Uterus (tissue), 4 donors: ENCODE measurements around the gene NT5C3A. TPM values are rescaled to one million over a fixed set of nuclear protein-coding genes. Genes with fewer than 3 reads are reported as not detected.

Source experiments
- DNase-seq, 2 donors: peaks; one replicate each; pipeline ENCODE4 v3.0.0-alpha.2; 2019 to 2020
- H3K27ac ChIP-seq, 2 donors: fragments of 200-600 bp; sonication (generic); 1 replicate in 1 of 2; 2 replicates in 1 of 2; pipeline ENCODE4 v1.5.1; 2016 to 2018
- H3K27me3 ChIP-seq, 2 donors: fragments of 200-600 bp; sonication (generic); one replicate each; pipeline ENCODE4 v1.5.1; 2018 to 2019; ENCODE audit warnings: control low read depth in 1 of 2
- H3K36me3 ChIP-seq, 2 donors: fragments of 200-600 bp; sonication (generic); one replicate each; pipeline ENCODE4 v1.5.1; 2019; ENCODE audit warnings: control low read depth in 1 of 2
- H3K4me1 ChIP-seq, 2 donors: fragments of 200-600 bp; sonication (generic); one replicate each; pipeline ENCODE4 v1.5.1; 2018 to 2019; ENCODE audit warnings: control low read depth in 1 of 2
- H3K4me3 ChIP-seq, 2 donors: fragments of 200-600 bp; sonication (generic); 1 replicate in 1 of 2; 2 replicates in 1 of 2; pipeline ENCODE4 v1.5.1; 2018 to 2019; ENCODE audit warnings: mild to moderate bottlenecking in 1 of 2
- H3K9me3 ChIP-seq, 2 donors: fragments of 200-600 bp; sonication (generic); one replicate each; pipeline ENCODE4 v1.5.1; 2019; ENCODE audit warnings: control low read depth in 1 of 2
- CTCF ChIP-seq, 4 experiments: fragments of 200-600 bp in 2 of 4; fragments of 450-650 bp in 2 of 4; sonication (generic) in 2 of 4; IDR thresholded peaks; one replicate each; pipeline ENCODE4 v1.5.1; 2016 to 2019; ENCODE audit warnings: antibody characterized with exemption in 4 of 4, mild to moderate bottlenecking in 2 of 4, moderate library complexity in 1 of 4
- POLR2A ChIP-seq, 2 donors: fragments of 450-650 bp; IDR thresholded peaks; one replicate each; pipeline ENCODE4 v1.6.1; 2016; ENCODE audit warnings: antibody characterized with exemption in 2 of 2, mild to moderate bottlenecking in 1 of 2, moderate library complexity in 1 of 2
- intact Hi-C: fragments of 100-400 bp; cut with DNase I; formaldehyde crosslinking; loops from one replicate; pipeline ENCODE4 v1.15.1; 2023; ENCODE audit warnings: low total_unique reads
- total RNA-seq, 4 donors: library from RNA; depleted of rRNA in 3 of 4; stranded (reverse); fragments of >200 nt in 3 of 4; gene quantifications; one replicate each; pipeline versions ENCODE4 v1.1.0 to v1.2.4, GENCODE V29; 2014 to 2023
- donor health status: DM: yes; HTN: yes; CAD: no.

Gene NT5C3A
- total RNA-seq, 4 donors from 2014 or later: 21.3 to 50.2 (median 42.1) TPM

DNA sequence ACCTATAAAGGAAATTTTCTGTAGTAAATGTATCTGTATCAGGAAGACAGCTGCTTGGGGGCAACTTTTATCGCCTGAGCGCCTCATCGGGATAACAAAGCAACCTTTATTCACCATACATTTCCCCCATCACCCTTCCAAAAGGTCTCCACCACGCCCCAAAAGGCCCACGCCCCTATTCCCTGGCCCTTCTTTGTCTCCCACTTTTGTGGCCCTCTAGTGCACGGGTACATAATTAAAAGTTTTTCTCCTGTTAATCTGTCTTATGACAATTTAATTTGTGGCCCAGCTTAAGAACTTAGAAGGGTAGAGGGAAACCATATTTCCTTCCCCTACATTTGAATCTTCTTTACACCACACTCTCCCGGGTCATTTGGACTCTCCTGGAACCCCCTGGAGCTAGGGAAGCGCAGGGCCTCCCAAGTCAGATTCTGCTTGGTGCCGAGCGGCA is 46.0 kb upstream of the NT5C3A start:
- Histone ChIP-seq H3K9me3 (no peaks in the 10 kb centered on the region), H3K36me3 (no peaks in the 10 kb centered on the region), H3K27me3 (no peaks in the 10 kb centered on the region), H3K4me1 (peaks cover 0 to 20% of the 10 kb centered on the region in 2 donors), H3K27ac (peak overlapping the region; percentile 67 to 75), H3K4me3 (peak overlapping the region; percentile 33 to 100)
- DNase-seq: no peak
- intact Hi-C loops: no loop called here
- TF ChIP-seq POLR2A (IDR thresholded peaks at IDR 0.05) (no peak), CTCF (IDR thresholded peaks at IDR 0.05) (peak in 1 of 4 experiments; percentile 2)

GRCh38 chr7:33107136-33108066 is 44.8 kb upstream of the NT5C3A start:
- intact Hi-C loops: no loop called here
- peak in 1 of 2 donors; percentile 39 for DNase-seq
- peak overlapping the region in 1 of 2 donors; percentile 100 for H3K4me3 ChIP-seq

DNA sequence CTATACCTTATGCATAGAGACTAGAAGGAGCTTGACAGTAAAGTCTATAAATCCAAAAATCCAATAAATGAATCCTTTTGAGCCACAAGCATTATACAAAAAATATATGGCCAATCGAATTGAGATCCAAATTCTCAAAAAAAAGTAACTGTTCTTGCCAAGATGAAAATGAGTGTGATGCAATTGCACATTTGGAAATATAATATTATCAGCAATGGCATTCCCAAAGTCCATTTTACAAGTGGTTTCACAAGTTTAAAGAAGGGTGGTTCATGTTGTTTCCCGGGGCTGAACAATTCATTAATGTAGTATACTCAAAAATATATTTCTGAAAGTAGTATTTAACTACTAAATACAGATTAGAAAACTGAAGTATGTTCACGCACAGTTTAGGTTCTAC is 39.3 kb upstream of the NT5C3A start:
- no peak overlapping the region for H3K27ac ChIP-seq
- no peaks in the 10 kb centered on the region for H3K9me3 ChIP-seq
- DNase-seq: no peak
- H3K27me3 ChIP-seq: no peaks in the 10 kb centered on the region
- no peak overlapping the region for H3K4me3 ChIP-seq
- peaks cover 0 to 11% of the 10 kb centered on the region in 2 donors for H3K4me1 ChIP-seq
- intact Hi-C loops: no loop called here
- no peaks in the 10 kb centered on the region for H3K36me3 ChIP-seq
- no peak for TF ChIP-seq POLR2A (IDR thresholded peaks at IDR 0.05)
- no peak for TF ChIP-seq CTCF (IDR thresholded peaks at IDR 0.05)

More at GRCh38 chr7:33107136-33108066, 44.8 kb upstream of the NT5C3A start:
- H3K27me3 ChIP-seq: no peaks in the 10 kb centered on the region
- peak; percentile 35 to 54 (median 38) for TF ChIP-seq CTCF (IDR thresholded peaks at IDR 0.05)
- no peak for TF ChIP-seq POLR2A (IDR thresholded peaks at IDR 0.05)
- no peaks in the 10 kb centered on the region for H3K36me3 ChIP-seq
- H3K9me3 ChIP-seq: no peaks in the 10 kb centered on the region
- H3K27ac ChIP-seq: peak overlapping the region in 1 of 2 donors; percentile 5
- H3K4me1 ChIP-seq: peaks cover 0 to 20% of the 10 kb centered on the region in 2 donors

- intact Hi-C loops: no loop called here
- DNase-seq: no peak
- H3K27ac ChIP-seq: no peak overlapping the region
- H3K4me3 ChIP-seq: no peak overlapping the region
- TF ChIP-seq CTCF (IDR thresholded peaks at IDR 0.05) (no peak), POLR2A (IDR thresholded peaks at IDR 0.05) (no peak)
- peaks cover 0 to 2% of the 10 kb centered on the region in 2 donors for H3K4me1 ChIP-seq
- no peaks in the 10 kb centered on the region for H3K9me3 ChIP-seq
- no peaks in the 10 kb centered on the region for H3K36me3 ChIP-seq
- no peaks in the 10 kb centered on the region for H3K27me3 ChIP-seq
These were observed 38.2 kb upstream of the NT5C3A start for GRCh38 chr7:33100770-33101169.
